RPMI7951 (cell line): ENCODE measurements around the gene ZNF823. TPM values are rescaled to one million over a fixed set of nuclear protein-coding genes. Genes with fewer than 3 reads are reported as not detected.
"Not testable (repeated sequence)": the region's sequence is repeated elsewhere in the genome, so short reads cannot be mapped to it uniquely, and the experiment has no call there.

Source experiments
- DNase-seq: peaks from one replicate; pipeline ENCODE4 v3.0.0-alpha.2; 2012; ENCODE audit warnings: low read depth
- total RNA-seq: library from RNA; depleted of rRNA; stranded (reverse); fragments of >200 nt; shearing (Covaris generic); gene quantifications from 2 replicates; pipeline ENCODE4 v1.2.3, GENCODE V29; 2014; rRNA removed

The ZNF823 gene
- total RNA-seq, 1 experiment from 2014 or later: 11.5 TPM

- no peak for DNase-seq
Observed at GRCh38 chr19:11680689-11681302, 58.0 kb downstream of the ZNF823 start.

- DNase-seq: no peak
Observed at GRCh38 chr19:11678504-11678903, 60.2 kb downstream of the ZNF823 start.

GRCh38 chr19:11676661-11677600, 61.8 kb downstream of the ZNF823 start:
- not testable (repeated sequence) for DNase-seq

GRCh38 chr19:11675569-11675968, 63.2 kb downstream of the ZNF823 start:
- DNase-seq: no peak

GRCh38 chr19:11674067-11674492, 64.7 kb downstream of the ZNF823 start:
- no peak for DNase-seq

- DNase-seq: peak; percentile 62
Observed at GRCh38 chr19:11673608-11674041, 65.1 kb downstream of the ZNF823 start.

Other genes with a start within 250 kb of the ZNF823 start
- gene ZNF653, start 233.1 kb downstream of the ZNF823 start, total RNA-seq: 5.9 and 6.0 TPM in 2 replicates
- gene ECSIT, start 209.8 kb downstream of the ZNF823 start, total RNA-seq: 47.9 and 51.2 TPM in 2 replicates
- 0.96 and 3.0 TPM in 2 replicates for gene CNN1, start 200.1 kb downstream of the ZNF823 start, total RNA-seq
- gene ELOF1, start 179.7 kb downstream of the ZNF823 start, total RNA-seq: 62.6 and 108 TPM in 2 replicates
- gene ACP5, start 161.3 kb downstream of the ZNF823 start, total RNA-seq: 1.7 and 2.1 TPM in 2 replicates
- gene ZNF627, start 141.5 kb downstream of the ZNF823 start, total RNA-seq: 16.6 and 17.3 TPM in 2 replicates
- 5.4 and 8.6 TPM in 2 replicates for gene ZNF441, start 28.1 kb upstream of the ZNF823 start, total RNA-seq
- 1.9 and 2.5 TPM in 2 replicates for gene ZNF491, start 59.6 kb upstream of the ZNF823 start, total RNA-seq
- 6.7 and 6.8 TPM in 2 replicates for gene ZNF440, start 75.3 kb upstream of the ZNF823 start, total RNA-seq
- gene ZNF439, start 109.8 kb upstream of the ZNF823 start, total RNA-seq: 11.1 and 12.3 TPM in 2 replicates
- gene ZNF69, start 148.8 kb upstream of the ZNF823 start, total RNA-seq: 17.8 and 23.0 TPM in 2 replicates
- 10.4 and 13.5 TPM in 2 replicates for gene ZNF700, start 186.2 kb upstream of the ZNF823 start, total RNA-seq
- 1.1 and 4.7 TPM in 2 replicates for gene ZNF763, start 226.1 kb upstream of the ZNF823 start, total RNA-seq